HCT116 (cell line): ENCODE measurements around the gene CDK2.

ENCODE experiments used
- CEBPB ChIP-seq: IDR thresholded peaks from 2 replicates; pipeline ENCODE4 v1.6.1; 2012; ENCODE audit warnings: low read depth
- EZH2 ChIP-seq: fragments of 200-600 bp; sonication (generic); IDR thresholded peaks from 2 replicates; pipeline ENCODE4 v1.6.1; 2017; ENCODE audit warnings: antibody characterized with exemption, mixed run types
- EZH2phosphoT487 ChIP-seq: fragments of 200-600 bp; IDR thresholded peaks from 2 replicates; pipeline ENCODE4 v1.6.1; 2018; ENCODE audit warnings: antibody characterized with exemption, borderline replicate concordance
- JUND ChIP-seq: IDR thresholded peaks from 2 replicates; pipeline ENCODE4 v1.6.1; 2012
- MAX ChIP-seq: IDR thresholded peaks from 2 replicates; pipeline ENCODE4 v1.6.1; 2012
- POLR2A ChIP-seq: IDR thresholded peaks from 2 replicates; pipeline ENCODE4 v1.7.0; 2011; ENCODE audit warnings: borderline replicate concordance; ENCODE audit not compliant: insufficient read depth, insufficient read length; ENCODE audit errors: extremely low read depth
- POLR2AphosphoS5 ChIP-seq: IDR thresholded peaks from 2 replicates; pipeline ENCODE4 v1.6.1; 2011; ENCODE audit warnings: mild to moderate bottlenecking, low read depth, low read length, moderate library complexity
- RAD21 ChIP-seq: IDR thresholded peaks from 2 replicates; pipeline ENCODE4 v1.6.1; 2012; ENCODE audit warnings: low read depth, mild to moderate bottlenecking
- SIN3A ChIP-seq: IDR thresholded peaks from 2 replicates; pipeline ENCODE4 v1.6.1; 2012; ENCODE audit warnings: low read depth
- SP1 ChIP-seq: IDR thresholded peaks from 2 replicates; pipeline ENCODE4 v1.6.1; 2012; ENCODE audit warnings: low read depth
- SRF ChIP-seq: IDR thresholded peaks from 2 replicates; pipeline ENCODE4 v1.6.1; 2012; ENCODE audit warnings: low read depth
- ZBTB33 ChIP-seq: IDR thresholded peaks from 2 replicates; pipeline ENCODE4 v1.6.1; 2011; ENCODE audit warnings: mild to moderate bottlenecking, low read length, moderate library complexity; ENCODE audit not compliant: insufficient replicate concordance; ENCODE audit errors: extremely low read depth
- TF ChIP-seq, protein P1 (sequence below), 3 experiments: fragments of 200-600 bp in 1 of 3; sonication (generic) in 1 of 3; IDR thresholded peaks in 2 of 3; conservative IDR thresholded peaks in 1 of 3; 2 replicates each; pipeline ENCODE4 v1.5.1; 2012 to 2017; ENCODE audit warnings: low read depth in 2 of 3, low read length in 2 of 3, antibody characterized with exemption in 1 of 3, borderline replicate concordance in 1 of 3, control low read depth in 1 of 3, mild to moderate bottlenecking in 1 of 3, mixed read lengths in 1 of 3, mixed run types in 1 of 3, moderate library complexity in 1 of 3; ENCODE audit not compliant: insufficient read depth in 1 of 3
- TF ChIP-seq, protein P2 (sequence below): IDR thresholded peaks from 2 replicates; pipeline ENCODE4 v1.6.1; 2012; ENCODE audit warnings: low read depth

- TF ChIP-seq EZH2phosphoT487 (no peak), POLR2A (no peak), POLR2AphosphoS5 (peak; percentile 71), CEBPB (no peak), MAX (no peak; the same call in 1 of the 2 replicates), SP1 (peak; percentile 41), SRF (no peak), SIN3A (no peak), JUND (no peak), ZBTB33 (no peak), EZH2 (no peak), RAD21 (no peak)
- TF ChIP-seq, protein P1, sequence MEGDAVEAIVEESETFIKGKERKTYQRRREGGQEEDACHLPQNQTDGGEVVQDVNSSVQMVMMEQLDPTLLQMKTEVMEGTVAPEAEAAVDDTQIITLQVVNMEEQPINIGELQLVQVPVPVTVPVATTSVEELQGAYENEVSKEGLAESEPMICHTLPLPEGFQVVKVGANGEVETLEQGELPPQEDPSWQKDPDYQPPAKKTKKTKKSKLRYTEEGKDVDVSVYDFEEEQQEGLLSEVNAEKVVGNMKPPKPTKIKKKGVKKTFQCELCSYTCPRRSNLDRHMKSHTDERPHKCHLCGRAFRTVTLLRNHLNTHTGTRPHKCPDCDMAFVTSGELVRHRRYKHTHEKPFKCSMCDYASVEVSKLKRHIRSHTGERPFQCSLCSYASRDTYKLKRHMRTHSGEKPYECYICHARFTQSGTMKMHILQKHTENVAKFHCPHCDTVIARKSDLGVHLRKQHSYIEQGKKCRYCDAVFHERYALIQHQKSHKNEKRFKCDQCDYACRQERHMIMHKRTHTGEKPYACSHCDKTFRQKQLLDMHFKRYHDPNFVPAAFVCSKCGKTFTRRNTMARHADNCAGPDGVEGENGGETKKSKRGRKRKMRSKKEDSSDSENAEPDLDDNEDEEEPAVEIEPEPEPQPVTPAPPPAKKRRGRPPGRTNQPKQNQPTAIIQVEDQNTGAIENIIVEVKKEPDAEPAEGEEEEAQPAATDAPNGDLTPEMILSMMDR (IDR thresholded peaks at IDR 0.05 in 2 of 3, conservative IDR thresholded peaks at IDR 0.05 in 1 of 3; ENCODE audit: borderline replicate concordance in 1 of 3, insufficient read depth in 1 of 3, low read depth in 2 of 3, low read length in 2 of 3): no peak
- TF ChIP-seq, protein P2, sequence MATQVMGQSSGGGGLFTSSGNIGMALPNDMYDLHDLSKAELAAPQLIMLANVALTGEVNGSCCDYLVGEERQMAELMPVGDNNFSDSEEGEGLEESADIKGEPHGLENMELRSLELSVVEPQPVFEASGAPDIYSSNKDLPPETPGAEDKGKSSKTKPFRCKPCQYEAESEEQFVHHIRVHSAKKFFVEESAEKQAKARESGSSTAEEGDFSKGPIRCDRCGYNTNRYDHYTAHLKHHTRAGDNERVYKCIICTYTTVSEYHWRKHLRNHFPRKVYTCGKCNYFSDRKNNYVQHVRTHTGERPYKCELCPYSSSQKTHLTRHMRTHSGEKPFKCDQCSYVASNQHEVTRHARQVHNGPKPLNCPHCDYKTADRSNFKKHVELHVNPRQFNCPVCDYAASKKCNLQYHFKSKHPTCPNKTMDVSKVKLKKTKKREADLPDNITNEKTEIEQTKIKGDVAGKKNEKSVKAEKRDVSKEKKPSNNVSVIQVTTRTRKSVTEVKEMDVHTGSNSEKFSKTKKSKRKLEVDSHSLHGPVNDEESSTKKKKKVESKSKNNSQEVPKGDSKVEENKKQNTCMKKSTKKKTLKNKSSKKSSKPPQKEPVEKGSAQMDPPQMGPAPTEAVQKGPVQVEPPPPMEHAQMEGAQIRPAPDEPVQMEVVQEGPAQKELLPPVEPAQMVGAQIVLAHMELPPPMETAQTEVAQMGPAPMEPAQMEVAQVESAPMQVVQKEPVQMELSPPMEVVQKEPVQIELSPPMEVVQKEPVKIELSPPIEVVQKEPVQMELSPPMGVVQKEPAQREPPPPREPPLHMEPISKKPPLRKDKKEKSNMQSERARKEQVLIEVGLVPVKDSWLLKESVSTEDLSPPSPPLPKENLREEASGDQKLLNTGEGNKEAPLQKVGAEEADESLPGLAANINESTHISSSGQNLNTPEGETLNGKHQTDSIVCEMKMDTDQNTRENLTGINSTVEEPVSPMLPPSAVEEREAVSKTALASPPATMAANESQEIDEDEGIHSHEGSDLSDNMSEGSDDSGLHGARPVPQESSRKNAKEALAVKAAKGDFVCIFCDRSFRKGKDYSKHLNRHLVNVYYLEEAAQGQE: no peak
Measured at GRCh38 chr12:55966408-55967281, at the start of gene CDK2.
